NCI-H524 (cell line): ENCODE results near the gene CHGA.
A peak's percentile ranks its signal among the peaks of the same experiment; 100 is the strongest.

Experiments used
- DNase-seq, 2 experiments: peaks; one replicate each; lab custom pipeline; 2025; lab: John Stamatoyannopoulos, UW

Gene CHGA

GRCh38 chr14:92905667-92906066 is 17.3 kb upstream of the CHGA start:
- DNase-seq = no peak

DNA sequence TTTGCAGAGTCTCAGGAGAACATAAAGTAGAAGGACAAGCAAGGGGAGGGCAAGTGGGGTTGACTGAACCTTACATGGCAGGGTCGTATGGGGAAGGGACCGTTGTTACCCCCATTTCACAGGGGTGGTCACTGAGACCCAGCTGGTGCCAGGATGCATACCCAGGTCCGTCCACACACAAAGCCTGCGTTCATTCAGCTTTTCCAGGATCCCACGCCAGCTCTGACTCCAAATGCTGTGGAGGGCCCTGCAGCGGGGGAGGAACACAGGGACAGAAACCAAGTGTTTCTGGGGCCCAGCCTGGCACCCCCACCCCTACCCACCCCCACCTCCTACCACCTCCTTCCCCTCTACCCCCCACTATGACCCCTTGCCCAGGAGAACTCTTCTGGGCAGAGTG is 16.5 kb upstream of the CHGA start:
- no peak for DNase-seq

- DNase-seq = no peak
Observed at GRCh38 chr14:92906823-92907222, 16.1 kb upstream of the CHGA start.

DNA sequence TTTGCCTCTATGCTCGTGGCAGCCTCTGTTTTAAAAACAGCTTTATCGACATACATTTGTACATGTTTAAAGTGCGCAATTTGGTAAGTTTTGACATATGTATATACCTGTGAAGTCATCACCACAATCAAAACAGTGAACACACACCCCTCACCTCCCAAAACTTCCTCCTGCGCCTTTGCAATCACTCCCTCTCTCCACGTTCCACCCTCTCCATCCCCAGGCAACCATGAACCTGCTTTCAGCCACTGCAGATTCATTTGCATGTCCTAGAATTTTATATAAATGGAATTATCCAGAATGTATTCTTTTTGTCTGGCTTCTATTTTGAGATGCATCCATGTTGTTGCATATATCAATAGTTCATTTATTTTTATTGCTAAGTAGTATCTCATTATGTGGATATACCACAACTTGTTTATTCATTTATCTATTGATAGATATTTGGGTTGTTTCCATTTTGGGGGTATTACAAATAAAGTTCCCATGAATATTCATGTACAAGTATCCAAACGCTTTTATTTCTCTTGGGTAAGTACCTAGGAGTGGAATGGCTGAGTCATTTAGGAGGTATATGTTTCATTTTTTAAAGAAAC is 15.5 kb upstream of the CHGA start:
- DNase-seq = no peak

DNA sequence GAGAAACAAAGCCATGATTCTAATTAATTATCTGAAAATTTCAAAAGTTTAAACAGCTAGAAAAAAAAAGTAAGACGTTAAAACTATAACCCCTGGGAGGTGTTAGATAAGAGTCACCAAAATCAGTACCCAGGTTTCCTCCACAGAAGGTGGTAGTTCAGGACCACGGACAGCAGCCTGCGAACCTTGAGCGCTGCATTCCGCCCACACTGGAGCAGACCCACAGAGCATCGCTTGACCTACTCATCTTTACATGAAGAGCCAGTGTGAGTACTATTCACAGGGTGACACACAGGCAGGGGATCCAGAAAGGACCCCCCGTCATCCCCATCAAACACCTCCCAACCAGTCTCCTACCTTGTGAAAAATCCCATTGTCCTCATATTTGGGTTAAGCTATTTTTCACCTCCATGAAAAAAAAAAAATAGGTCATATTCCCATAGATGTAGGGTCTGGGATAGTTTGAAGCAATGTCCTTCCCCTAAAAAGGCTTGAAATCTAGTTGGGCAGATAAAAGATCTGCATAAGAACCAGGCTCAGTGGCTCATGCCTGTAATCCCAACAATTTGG is 8.8 kb upstream of the CHGA start:
- DNase-seq = no peak

DNA sequence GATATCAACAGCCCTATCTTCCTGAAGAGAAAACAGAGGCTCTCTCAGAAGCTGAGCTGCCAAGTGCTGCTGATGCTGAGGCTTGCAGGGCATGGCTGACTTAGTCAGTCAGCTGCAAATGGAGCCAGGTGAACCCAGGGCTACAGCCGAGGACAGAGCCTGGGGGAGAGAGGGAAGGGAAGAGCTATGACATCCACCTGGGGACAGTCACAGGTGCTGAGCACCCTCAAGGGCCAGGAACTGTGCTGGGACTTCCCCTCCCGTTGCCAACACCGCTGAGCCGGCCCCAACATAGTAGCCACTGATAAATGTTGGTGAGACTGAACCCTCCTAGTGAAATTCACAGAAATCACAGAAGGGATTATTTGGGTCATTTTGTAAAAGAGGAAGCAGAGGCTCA is 6.7 kb upstream of the CHGA start:
- DNase-seq = no peak

- peak; percentile 97 to 99 for DNase-seq
Observed at GRCh38 chr14:92917041-92917940, 5.7 kb upstream of the CHGA start.

GRCh38 chr14:92917956-92918355 is 5.0 kb upstream of the CHGA start:
- DNase-seq = no peak

DNA sequence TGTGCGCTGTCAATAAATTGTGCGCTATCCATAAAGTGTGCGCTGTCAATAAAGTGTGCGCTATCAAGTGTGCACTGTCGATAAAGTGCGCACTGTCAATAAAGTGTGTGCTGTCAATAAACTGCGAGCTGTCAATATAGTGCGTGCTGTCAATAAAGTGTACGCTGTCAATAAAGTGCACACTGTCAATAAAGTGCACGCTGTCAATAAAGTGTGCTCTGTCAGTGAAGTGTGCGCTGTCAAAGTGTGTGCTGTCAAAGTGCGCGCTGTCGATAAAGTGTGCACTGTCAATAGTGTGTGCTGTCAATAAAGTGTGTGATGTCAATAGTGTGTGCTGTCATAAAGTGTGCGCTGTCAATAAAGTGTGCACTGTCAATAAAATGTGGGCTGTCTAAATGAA is 2.9 kb upstream of the CHGA start:
- no peak for DNase-seq

GRCh38 chr14:92922155-92922735 is 705 bp upstream of the CHGA start:
- DNase-seq = peak in 1 of 2 experiments; percentile 46

GRCh38 chr14:92923744-92924103 is 774 bp downstream of the CHGA start:
- DNase-seq = peak in 1 of 2 experiments; percentile 35

- peak in 1 of 2 experiments; percentile 55 for DNase-seq
Observed at GRCh38 chr14:92924247-92924646, 1.3 kb downstream of the CHGA start.

DNA sequence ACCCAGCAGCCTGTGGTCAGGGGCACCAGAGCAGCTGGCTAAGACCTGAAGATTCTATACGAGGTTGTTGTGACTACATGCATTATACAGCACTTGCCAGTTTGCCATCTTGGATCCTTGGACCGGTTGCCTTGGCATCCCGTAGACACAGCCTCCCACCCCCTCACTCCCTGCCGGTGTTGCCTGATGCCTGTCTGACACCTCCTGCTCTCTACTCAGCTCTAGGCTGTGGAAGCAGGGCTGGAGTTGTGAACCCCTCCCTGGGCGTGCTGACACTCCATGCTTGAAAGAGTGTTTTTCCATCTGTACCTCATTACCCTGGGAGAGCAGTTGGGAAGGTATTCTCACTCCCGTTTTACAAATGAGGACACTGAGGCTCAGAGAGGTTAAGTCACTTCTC is 2.5 kb downstream of the CHGA start:
- no peak for DNase-seq

GRCh38 chr14:92926180-92926845 is 3.4 kb downstream of the CHGA start:
- no peak for DNase-seq

GRCh38 chr14:92926931-92927330 is 4.0 kb downstream of the CHGA start:
- DNase-seq = no peak

- DNase-seq = no peak
Observed at GRCh38 chr14:92927349-92928257, 4.7 kb downstream of the CHGA start.

DNA sequence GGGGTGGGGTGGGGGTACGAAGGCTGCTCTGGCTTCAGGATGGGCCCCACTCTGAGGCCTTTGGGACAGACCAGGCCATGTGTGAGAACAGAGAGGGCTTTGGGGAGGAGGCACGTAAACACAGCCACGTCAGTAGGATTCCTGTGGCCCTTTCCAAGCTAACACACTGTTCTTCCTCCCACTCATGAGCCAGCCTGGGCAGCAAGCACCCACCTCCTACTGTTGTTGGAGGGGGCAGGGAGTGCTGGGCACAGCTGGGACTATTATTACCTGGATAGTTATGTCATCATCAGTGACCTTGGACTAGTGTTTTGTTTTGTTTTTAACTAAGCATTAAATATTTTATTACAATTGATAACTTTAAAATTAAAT is 5.3 kb downstream of the CHGA start:
- DNase-seq = no peak

GRCh38 chr14:92928961-92929688 is 6.2 kb downstream of the CHGA start:
- DNase-seq = no peak

GRCh38 chr14:92929689-92930608 is 7.0 kb downstream of the CHGA start:
- DNase-seq = no peak
